Amniotic stem cell (primary cell): ENCODE measurements around the gene FASTKD2.

Experiments used
- DNase-seq: peaks from one replicate; lab custom pipeline; 2025; lab: John Stamatoyannopoulos, UW

The FASTKD2 gene

DNA sequence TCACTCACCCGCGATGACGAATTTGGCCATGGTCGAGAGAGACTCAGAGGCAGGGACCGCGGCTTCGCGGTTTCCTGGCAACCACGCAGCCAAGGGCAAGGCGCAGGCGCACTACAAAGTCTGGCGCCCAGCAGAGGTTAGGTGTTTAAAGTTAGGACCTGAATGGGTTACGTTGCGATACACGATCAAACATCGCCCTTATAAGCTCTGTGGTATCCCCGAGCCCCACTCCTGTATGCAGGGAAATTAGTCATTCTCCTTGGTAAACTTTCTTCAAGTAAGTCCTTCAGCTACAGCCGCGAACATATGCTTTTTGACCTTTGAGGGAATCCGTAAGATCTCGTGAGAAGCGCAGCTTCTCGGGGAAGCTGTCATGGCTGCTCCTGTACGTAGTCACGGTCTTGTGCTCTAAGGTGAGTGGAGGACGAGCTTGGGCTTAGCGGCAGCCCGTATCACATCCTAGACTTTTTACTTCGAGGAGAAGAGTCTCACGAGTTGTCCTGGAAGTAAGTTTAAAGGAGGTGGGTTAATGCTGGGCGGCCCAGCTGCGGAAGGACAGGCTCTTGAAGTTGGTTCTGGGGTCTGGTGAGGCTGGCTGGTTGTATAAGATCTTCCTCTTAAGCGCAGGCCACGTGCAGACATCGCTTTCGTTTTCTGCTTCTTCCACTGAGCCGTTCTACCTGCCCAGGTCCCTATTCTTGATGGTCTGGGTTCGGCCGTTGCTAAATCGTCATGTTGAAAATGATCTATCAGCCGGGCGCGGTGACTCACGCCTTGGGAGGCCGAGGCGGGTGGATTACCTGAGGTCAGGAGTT, at the start of gene FASTKD2, which contains the start of gene MDH1B:
Gene FASTKD2 (plus strand): TSS at position 365 of the 815 bp plus-strand sequence. CDS start 1,088 bp downstream, outside the sequence.
Gene MDH1B (minus strand): TSS at position 87 of the 815 bp plus-strand sequence. CDS start 57 bp downstream, at position 30.
- DNase-seq = peak; percentile 96

DNA sequence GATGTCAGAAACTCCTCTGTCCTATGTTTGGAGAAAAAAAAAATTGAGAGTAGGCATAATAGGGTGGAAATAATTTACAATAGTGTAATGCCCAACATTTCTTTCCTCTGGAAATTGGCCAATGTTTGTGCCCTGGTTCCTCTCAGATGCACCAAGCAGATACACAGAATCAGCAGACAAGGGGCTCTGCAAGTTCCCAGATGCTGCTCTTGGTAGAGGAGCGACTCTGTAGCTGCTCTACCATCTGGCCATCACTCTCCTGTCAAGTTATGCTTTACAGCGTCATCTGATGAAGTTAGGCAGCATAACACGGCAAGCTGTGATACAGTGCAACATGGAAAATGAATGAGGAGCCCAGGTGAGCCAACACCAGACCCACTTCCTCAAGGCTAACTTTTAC, 48.8 kb upstream of the FASTKD2 start:
- DNase-seq = no peak

DNA sequence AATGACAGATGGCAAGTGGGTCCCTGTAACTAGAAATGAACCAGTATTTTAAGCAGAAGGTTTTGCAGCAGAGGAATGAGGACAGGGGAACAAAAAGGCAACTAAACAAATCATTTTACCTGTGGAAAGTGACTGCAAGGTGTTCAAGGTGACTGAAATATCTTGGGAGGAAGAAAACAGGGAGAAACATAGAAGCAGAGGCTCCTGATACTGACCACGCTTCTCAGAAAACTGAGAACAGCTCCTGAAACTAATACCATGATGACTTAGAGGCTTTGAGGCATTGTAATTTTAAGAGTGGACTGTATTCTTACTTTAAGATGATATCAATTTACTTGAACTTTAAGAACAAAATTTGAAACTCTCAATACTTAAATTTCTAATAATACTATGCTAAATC, 47.1 kb upstream of the FASTKD2 start, which contains the start of gene DYTN:
Gene DYTN (minus strand): TSS at position 101 of the 400 bp plus-strand sequence. CDS start 117 bp downstream, outside the sequence.
- DNase-seq = no peak

DNA sequence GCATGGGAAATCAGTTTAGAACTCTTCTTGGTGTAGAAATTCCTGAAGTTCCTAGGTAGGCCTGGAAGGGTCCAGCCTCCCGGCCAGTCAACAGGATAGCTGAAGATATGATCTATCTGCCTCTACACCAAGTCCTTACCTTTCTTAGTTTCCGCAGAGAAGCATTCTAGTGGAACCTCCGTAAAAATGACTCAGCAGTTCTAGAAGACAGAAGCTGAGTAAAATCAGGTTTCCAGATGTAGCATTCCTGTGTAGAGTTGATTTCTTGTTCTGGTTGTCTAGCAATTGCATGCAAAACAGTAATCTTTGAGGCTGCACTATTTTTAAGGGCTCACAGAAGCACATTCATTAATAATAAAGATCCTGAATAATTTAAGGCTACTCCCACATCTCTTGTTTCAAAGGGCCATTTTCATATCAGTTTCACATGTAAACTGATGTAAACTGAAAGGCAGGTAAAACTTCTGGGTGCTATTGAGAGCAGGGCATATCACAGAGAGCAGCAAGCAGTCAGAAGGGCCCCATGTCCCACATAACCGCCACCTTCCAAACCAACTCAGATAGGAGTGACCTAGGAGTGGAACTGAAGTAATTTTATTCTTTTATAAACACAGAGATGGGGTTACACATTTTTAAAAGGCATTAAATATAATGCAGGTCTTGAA, 44.0 kb upstream of the FASTKD2 start:
- DNase-seq = no peak

DNA sequence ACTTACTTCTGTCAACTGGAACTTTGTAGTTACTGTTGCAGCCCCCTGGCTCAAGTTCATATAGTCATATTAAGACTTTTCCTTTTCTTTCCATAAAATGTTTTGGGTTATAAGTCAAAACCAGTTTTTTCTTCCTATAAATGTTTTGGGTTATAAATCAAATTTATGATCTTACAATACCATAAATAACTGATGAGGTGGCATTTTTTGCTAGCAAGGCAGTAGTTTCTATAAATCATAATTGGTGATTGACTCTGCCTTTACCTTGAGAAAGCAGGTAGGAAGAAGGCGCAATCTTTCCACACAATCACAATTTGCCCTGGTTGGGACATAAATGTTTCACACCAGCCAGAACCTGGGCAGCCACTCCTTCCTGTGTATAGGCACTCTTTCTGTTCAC, 42.1 kb upstream of the FASTKD2 start:
- DNase-seq = no peak

DNA sequence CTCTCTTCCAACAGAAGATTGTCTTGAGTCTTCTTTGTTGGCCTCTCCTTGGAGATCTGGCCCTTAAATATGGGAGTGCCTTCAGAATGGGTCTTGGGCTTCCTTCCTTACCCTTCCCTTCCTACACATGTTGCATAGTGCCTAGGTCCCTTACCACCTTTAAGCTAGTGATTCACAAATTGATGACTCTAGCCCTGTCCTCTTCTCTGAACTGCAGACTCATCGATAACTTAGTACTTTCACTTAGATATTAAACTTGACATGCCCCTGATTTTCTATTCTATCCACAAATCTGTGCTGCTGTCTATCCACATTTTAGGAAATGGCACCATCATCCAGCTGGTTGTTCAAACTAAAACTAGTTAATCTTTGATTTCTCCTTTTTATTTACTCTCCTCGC, 38.1 kb upstream of the FASTKD2 start:
- DNase-seq = no peak

DNA sequence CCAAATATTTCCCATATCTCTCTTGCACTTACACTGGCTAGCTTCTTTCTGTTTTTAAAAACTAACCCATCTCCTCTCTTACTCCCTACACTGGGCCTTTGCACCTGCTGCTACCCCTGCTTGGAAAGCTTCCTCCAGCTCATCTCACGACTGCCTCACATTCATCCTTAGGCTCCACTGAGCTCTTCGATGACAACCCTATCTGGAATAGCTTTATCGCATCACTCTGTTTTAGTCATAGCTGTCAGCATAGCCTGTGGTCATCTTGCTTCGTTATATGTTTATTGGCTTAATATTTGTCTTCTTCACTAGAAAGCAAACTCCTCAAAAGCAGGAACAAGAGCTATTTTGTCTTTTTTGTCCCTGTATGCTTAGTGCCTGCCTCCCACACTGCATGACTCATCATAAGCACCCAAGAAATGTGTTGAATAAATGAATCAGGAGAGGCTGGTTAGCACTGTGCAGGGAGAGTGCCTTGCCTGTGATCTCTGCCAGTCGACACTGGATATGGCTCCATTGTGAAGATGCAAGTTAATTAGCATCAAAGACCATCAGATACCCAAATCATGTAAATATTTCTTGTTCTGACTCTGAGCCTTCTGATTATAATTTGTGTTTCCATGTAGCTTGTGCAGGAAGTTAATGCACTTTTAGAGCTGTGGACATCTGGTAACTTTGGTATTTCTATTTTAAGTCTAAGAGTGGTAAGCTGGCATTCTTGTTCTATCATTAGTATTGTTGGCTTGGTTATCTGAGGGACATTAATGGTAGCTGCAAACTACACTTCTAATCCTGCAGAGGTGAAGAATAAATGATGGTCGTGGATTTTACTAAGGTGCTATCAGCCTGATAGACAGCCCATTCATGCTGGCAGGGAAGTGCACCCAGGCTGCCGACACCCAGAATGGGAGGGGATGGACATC, 36.9 kb upstream of the FASTKD2 start:
- no peak for DNase-seq

DNA sequence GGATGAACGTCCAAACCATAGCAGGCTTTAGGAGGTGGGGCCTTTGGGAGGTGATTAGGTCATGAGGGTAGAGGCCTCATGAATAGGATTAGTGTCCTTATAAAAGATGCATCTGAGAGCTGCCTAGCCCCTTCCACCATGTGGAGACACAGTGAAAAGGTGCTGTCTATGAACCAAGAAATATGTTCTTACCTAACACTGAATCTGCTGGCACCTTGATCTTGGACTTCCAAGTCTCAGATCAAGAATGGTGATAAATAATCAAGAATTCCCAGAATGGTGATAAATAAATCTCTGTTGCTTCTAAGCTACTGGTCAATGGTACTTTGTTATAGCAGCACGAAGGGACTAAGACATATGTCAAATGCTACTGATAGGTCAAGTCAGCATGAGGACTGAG, 32.1 kb upstream of the FASTKD2 start:
- DNase-seq = no peak

DNA sequence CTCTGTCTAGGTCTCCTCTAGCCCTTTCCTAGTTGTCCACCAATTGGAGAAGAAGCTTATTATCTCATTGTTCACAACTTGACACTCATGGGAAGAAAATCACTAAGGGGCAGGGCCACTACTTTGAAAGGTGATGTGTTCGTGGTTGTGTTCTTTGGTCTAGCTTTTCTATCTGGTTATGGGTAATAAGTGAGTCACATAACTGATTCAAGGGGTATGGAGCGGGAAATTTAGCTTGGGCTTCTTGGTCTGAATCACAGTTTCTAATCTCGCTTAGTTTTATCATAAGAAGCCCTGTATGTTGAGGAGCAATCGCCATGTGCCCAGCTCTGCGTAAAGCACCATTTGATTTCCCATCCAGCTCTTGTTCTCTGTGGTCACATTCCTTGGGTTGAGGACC, 28.5 kb upstream of the FASTKD2 start:
- DNase-seq = no peak

DNA sequence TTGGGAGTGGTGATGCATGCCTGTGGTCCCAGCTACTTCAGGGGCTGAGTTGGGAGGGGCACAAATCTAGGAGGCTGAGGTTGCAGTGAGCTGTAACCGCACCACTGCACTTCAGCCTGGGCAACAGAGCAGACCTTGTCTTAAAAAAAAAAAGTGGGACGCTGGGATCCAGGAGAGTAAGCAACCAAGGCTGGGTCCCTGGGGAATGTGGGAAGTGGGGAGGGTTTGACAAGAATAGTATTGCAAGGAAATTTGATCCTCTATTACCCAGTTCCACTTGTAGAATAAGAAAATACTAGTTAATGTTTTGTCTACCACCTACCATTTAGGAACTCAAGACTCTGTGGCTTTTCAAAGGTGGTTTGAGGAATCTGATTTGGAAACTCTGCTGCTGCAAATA, 26.1 kb upstream of the FASTKD2 start:
- DNase-seq = no peak

DNA sequence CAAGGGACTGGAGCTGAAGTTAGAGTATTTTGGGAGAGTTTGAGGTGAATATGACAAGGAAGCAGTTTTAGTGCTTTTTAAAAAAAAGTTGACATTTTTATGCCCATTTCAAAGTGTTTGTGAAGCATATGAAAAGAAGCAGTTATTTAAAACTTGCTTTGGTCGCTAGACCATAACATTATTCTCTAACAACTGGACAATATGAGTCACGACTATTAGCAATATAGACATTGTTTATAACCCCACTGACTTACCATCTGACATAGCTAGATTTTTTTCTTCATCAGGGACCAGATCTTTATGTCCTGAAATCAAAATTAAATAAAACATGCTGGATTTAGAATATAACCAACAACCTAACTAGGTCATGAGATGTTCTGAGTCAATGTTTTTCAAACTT, 24.6 kb upstream of the FASTKD2 start:
- DNase-seq = no peak

DNA sequence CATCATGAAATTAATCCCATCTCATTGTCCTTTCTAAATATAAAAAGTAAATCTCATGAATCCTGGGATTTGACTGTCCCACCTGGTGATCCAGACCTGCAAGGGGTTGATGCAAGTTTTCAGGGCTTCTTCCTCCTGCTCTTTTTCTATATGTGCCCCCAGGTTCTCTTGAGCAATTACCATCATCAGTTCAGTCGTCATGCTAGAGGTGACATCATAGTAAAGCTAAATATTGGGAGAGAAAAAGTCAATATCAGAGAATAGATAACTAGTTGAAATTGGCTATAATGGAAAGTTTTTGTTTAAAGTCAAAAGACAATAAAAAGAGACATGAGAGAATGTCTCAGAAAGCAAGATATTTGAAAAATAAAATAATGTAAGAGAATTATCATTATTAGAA, 8.6 kb upstream of the FASTKD2 start:
- DNase-seq = no peak

DNA sequence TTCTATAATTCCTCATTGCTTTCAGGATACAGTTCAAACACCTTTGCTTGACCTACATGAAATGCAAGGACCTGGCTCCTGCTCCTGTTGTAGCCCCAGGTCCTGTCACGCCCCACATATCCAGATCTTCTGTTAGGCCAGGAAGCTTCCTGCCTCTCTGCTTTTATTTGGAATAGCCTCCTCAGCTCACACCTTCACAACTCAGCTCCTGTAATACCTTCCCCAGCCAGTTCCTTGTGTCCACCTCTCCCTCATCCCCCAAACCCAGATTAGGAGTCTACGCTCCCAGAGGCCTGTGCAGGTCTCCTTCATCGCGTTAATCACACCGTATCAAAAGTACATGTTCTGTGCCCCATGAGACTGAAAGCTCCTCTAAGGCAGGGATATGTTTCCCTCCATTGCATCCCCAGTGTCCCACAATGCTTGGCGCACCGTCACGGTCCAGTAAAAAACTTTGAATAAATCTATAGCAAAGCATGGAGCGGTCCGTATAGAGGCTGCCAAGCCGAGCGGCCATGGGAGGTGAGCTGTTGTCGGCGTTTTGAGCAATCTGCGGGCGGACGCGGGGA, 649 bp upstream of the FASTKD2 start:
- no peak for DNase-seq

DNA sequence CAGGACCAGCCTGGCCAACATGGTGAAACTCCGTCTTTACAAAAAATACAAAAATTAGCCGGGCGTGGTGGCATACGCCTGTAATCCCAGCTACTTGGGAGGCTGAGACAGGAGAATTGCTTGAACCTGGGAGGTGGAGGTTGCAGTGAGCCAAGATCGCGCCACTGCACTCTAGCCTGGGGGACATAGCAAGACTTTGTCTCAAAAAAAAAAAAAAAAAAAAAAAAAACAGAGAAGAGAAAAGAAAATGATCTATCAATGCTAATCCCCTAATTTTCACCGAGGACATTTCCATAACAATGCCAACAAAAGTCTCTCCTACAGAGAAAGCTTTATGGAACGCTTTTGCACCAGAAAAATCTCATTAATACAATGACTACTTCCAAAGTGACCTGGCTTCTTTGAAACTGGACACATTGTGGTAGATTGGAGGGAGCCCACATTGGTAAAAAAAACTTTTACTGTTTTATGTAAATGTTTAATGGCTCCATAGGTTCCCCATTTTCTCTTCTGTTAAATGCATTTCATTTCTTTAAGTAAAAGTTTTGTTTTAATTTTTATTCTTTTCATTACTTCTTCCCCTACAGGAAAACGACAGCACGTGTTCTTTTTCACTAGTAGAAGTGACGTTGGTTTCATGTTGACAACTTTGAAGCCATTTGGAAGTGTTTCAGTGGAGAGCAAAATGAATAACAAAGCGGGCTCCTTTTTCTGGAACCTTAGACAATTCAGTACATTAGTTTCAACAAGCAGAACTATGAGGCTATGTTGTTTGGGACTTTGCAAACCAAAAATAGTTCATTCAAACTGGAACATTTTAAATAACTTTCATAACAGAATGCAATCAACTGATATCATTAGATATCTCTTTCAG, 888 bp downstream of the FASTKD2 start:
- no peak for DNase-seq

DNA sequence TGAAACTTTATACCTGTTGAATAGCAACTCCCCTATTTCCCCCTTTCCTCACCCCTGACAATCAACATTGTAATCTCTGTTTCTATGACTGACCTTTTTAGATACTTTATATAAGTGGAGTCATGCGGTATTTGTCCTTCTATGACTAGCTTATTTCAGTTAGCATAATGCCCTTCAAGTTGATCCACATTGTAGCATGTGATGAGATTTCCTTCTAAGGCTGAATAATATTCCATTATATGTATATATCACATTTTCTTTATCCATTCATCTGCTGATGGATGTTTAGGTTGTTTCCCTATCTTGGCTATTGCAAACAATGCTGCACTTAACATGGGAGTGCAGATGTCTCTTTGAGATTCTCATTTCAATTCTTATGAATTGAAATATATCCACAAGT, 9.5 kb downstream of the FASTKD2 start:
- no peak for DNase-seq

DNA sequence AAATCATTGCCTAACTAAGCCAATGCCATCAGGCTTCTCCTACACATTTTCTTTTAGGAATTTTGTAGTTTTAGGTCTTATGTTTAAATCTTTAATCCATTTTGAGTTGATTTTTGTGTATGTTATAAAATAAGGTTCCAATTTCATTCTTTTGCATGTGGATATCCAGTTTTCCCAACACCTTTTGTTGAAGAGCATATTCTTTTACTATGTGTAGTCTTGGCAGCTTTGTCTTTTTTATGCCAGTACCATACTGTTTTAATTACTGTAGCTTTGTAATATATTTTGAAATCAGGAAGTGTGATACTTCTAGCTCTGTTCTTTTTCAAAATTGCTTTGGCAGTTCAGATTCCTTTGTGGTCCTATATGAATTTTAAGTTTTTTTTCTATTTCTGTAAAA, 11.0 kb downstream of the FASTKD2 start:
- no peak for DNase-seq

DNA sequence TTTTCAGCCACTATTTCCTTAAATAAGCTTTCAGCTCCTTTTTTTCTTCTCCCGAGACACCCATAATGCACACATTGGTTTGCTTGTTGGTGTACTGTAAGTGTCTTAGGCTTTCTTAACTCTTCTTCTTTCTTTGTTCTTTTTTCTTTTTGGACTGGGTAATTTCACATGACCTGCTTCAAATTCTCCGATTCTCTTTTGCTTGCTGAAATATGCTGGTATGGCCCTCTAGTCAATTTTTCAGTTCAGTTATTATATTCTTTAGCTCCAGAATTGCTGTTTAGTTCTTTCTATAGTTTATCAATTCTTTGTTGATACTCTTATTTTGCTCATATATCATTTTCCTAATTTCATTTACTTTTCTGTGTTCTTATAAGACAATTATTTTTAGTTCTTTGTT, 15.3 kb downstream of the FASTKD2 start:
- DNase-seq = no peak

DNA sequence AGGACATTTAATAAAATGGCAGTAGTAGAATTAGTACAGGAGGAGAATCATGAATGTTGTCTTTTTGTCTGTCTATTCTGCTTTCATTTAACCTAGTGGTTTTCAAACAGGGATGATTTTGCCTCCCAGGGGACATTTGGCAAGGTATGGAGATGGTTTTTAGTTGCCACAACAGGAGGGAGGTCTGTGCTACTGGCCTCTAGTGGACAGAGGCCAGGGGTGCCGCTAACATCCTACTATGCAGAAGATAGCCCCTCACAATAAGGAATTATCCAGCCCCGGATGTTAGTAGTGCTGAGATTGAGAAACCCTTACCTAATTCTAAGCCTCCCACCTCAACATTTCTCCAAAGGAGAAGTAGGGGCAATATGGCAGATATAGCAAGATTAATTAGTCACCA, 18.3 kb downstream of the FASTKD2 start:
- no peak for DNase-seq

DNA sequence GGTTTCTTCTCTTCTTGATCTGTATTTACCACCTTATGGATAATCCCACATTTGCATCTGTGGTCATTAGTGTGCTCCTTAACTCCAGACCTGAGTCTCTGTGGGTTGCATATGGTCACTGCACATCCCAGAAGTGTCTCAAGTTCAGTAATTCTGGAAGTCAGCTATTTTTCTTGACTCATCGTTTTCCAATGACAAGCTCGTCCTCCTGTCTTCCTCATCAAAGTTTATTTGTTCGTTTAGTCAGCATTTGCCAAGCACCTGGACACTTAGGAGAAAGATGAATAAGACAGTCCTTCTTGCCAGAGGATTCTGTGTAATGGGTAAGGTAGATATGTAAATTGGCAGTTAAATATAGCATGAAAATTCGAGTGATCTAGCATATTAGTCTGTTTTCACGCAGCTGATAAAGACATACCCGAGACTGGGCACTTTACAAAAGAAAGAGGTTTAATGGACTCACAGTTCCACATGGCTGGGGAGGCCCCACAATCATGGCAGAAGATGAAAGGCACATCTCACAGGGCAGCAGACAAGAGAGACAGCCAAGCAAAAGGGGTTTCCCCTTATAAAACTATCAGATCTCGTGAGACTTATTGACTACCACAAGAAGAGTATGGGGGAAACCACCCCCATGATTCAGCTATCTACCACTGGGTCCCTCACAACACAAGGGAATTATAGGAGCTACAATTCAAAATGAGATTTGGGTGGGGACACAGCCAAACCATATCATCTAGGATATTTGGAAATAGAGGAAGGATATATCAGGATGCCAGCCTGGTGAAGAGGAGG, 19.4 kb downstream of the FASTKD2 start:
- no peak for DNase-seq

DNA sequence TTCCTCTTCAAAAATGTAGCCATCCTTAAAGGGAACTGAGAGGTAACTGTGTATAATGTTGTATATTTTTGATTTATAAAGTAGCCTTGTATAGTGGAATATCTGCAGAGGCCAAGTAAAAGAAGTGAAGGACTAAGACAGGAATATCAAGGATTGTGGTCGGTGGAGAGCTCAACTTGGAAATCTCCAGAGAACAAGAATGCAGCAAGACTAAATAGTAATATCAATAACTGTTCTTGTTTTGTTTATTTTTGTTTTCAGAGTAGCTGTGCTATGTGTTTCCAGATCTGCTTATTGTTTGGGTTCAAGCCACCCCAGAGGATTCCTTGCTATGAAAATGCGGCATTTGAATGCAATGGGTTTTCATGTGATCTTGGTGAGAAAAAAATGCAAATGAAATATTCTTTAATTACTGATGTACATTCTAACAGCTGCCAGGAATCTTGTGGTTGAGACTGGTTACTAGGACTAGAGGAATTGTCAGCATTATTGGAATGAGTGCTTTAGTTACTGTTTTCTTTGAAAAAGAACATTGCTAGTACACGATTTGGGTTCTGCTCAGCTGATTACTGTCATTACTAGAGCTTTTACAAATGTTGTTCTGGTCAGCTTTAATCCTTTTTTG, 25.0 kb downstream of the FASTKD2 start:
- DNase-seq = no peak
